Upper lobe of right lung (tissue), 1 donor: ENCODE results near the gene HRH3. TPM values are rescaled to one million over a fixed set of nuclear protein-coding genes. Genes with fewer than 3 reads are reported as not detected.

Source experiments
- ATAC-seq: fragments of 200-7000 bp; cut with Tn5 transposase; one replicate; pipeline ENCODE4 v1.9.1; 2020; ENCODE audit warnings: mild to moderate bottlenecking, moderate library complexity
- DNase-seq: peaks from one replicate; pipeline ENCODE4 v3.0.0-alpha.2; 2020
- H3K27ac ChIP-seq: fragments of 200-600 bp; one replicate; pipeline ENCODE4 v1.8.0; 2022
- H3K27me3 ChIP-seq: fragments of 200-600 bp; one replicate; pipeline ENCODE4 v1.8.0; 2022; ENCODE audit warnings: mild to moderate bottlenecking
- H3K36me3 ChIP-seq: fragments of 200-600 bp; one replicate; pipeline ENCODE4 v1.8.0; 2022
- H3K4me1 ChIP-seq: fragments of 200-600 bp; one replicate; pipeline ENCODE4 v1.8.0; 2022
- H3K4me3 ChIP-seq: fragments of 200-600 bp; one replicate; pipeline ENCODE4 v1.8.0; 2022; ENCODE audit warnings: mild to moderate bottlenecking
- H3K9me3 ChIP-seq: fragments of 200-600 bp; one replicate; pipeline ENCODE4 v1.8.0; 2022
- intact Hi-C: fragments of 100-400 bp; cut with DNase I; formaldehyde crosslinking; loops from one replicate; pipeline ENCODE4 v1.11.0; 2022
- total RNA-seq: library from RNA; stranded (reverse); fragmentation: NEBNext Ultra II Directional; extraction: Animal tissue kit (Norgen Biotek cat#: 25700); gene quantifications from one replicate; pipeline ENCODE4 v1.2.1, GENCODE V29; 2021
- TF ChIP-seq, protein P1 (sequence below): fragments of 200-600 bp; IDR thresholded peaks from one replicate; pipeline ENCODE4 v1.8.0; 2022; ENCODE audit warnings: antibody characterized with exemption
- donor health status: DM: no; HTN: yes; CAD: no; lungs with severe emphysema.

Gene HRH3
- total RNA-seq, 1 donor from 2014 or later = not detected

DNA sequence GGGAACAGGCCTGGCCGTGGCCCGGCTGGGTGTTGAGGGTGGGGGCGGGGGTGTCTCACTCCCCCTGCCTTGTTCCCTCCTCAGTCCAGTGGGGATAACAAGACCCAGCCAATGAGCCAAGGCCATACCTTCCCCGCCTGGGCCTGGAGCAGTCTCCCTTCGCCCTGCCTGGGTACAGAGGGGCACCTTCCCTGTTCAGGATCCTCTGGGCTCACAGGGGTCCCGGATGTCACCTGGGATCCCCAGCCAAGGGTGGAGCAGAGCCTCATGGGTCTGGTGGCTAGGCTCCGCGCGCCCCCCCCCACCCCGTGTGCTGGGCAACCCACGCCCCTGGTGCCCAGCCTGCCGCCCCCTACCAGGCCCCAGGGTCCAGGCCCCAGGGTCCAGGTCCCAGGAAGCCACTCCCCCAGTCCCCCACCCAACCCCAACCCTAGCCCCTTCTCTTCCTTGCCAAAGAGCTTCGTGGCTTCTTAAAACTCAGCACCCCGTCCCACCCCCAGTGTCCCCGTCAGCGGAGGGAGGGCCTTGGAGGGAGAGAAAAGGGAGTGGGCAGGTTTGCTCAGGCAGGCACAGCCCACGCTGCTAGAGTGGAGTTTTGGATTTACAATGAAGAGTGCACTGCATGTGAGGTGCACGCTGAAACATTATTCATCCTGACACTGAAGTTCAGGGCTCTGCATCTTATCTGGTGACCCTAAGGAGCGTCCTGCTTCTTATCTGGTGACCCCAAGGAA lies 11.8 kb downstream of the HRH3 start:
- H3K27ac ChIP-seq = no peak overlapping the region
- ATAC-seq (no peak), DNase-seq (no peak)
- no peaks in the 10 kb centered on the region for H3K4me1 ChIP-seq
- H3K9me3 ChIP-seq = no peaks in the 10 kb centered on the region
- no peak overlapping the region for H3K4me3 ChIP-seq
- H3K27me3 ChIP-seq = peaks cover 21% of the 10 kb centered on the region
- intact Hi-C loops = no loop called here
- peaks cover under 1% of the 10 kb centered on the region for H3K36me3 ChIP-seq
- TF ChIP-seq, protein P1, sequence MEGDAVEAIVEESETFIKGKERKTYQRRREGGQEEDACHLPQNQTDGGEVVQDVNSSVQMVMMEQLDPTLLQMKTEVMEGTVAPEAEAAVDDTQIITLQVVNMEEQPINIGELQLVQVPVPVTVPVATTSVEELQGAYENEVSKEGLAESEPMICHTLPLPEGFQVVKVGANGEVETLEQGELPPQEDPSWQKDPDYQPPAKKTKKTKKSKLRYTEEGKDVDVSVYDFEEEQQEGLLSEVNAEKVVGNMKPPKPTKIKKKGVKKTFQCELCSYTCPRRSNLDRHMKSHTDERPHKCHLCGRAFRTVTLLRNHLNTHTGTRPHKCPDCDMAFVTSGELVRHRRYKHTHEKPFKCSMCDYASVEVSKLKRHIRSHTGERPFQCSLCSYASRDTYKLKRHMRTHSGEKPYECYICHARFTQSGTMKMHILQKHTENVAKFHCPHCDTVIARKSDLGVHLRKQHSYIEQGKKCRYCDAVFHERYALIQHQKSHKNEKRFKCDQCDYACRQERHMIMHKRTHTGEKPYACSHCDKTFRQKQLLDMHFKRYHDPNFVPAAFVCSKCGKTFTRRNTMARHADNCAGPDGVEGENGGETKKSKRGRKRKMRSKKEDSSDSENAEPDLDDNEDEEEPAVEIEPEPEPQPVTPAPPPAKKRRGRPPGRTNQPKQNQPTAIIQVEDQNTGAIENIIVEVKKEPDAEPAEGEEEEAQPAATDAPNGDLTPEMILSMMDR = no peak

- no peak for ATAC-seq
- TF ChIP-seq, protein P1 = no peak
- DNase-seq = no peak
Measured at GRCh38 chr20:62206388-62206775, 13.7 kb downstream of the HRH3 start.

GRCh38 chr20:62205618-62206387 lies 14.3 kb downstream of the HRH3 start:
- intact Hi-C loops = no loop called here
- no peak overlapping the region for H3K27ac ChIP-seq
- peaks cover 7% of the 10 kb centered on the region for H3K27me3 ChIP-seq
- TF ChIP-seq, protein P1 = no peak
- DNase-seq = no peak
- peaks cover 23% of the 10 kb centered on the region for H3K36me3 ChIP-seq
- no peak overlapping the region for H3K4me3 ChIP-seq
- no peaks in the 10 kb centered on the region for H3K9me3 ChIP-seq
- no peak for ATAC-seq
- no peaks in the 10 kb centered on the region for H3K4me1 ChIP-seq

More at GRCh38 chr20:62206388-62206775, 13.7 kb downstream of the HRH3 start:
- Histone ChIP-seq H3K4me1 (no peaks in the 10 kb centered on the region), H3K9me3 (no peaks in the 10 kb centered on the region), H3K27ac (no peak overlapping the region), H3K4me3 (no peak overlapping the region), H3K36me3 (peaks cover 17% of the 10 kb centered on the region), H3K27me3 (peaks cover 13% of the 10 kb centered on the region)
- intact Hi-C loops = no loop called here

DNA sequence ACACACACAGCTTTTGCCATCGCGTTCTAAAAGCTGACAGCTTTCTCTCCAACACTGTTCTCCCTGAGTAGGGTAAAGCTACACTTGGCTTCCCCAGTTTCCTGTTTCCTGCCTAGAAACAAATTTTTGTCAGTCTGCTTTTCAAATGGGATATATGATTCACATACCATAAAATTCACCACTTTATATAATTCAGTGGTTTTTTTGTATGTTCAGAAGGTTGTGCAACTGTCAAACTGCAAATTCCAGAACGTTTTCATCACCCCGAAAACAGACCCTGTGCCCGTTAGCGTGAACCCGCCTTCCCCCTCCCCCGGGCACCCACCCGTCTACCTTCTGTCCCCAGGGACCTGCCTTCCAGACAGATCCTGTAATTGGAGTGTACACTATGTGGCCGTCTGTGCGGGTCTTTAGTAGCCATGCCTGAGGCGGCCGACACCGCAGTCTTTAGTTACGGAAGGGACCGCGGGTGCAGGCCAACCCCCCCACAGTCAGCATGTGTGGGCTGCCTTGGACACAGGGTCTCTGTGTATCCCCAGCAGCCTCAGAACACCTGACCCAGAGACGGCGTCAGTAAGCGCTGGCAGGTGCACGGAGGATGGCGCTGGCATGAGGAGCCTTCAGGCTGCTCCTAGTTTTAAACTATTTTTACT lies 16.6 kb downstream of the HRH3 start:
- intact Hi-C loops = no loop called here
- Histone ChIP-seq H3K9me3 (no peaks in the 10 kb centered on the region), H3K27me3 (no peaks in the 10 kb centered on the region), H3K27ac (no peak overlapping the region), H3K36me3 (peaks cover 46% of the 10 kb centered on the region), H3K4me3 (no peak overlapping the region), H3K4me1 (no peaks in the 10 kb centered on the region)
- ATAC-seq = no peak
- no peak for DNase-seq
- TF ChIP-seq, protein P1 = no peak

DNA sequence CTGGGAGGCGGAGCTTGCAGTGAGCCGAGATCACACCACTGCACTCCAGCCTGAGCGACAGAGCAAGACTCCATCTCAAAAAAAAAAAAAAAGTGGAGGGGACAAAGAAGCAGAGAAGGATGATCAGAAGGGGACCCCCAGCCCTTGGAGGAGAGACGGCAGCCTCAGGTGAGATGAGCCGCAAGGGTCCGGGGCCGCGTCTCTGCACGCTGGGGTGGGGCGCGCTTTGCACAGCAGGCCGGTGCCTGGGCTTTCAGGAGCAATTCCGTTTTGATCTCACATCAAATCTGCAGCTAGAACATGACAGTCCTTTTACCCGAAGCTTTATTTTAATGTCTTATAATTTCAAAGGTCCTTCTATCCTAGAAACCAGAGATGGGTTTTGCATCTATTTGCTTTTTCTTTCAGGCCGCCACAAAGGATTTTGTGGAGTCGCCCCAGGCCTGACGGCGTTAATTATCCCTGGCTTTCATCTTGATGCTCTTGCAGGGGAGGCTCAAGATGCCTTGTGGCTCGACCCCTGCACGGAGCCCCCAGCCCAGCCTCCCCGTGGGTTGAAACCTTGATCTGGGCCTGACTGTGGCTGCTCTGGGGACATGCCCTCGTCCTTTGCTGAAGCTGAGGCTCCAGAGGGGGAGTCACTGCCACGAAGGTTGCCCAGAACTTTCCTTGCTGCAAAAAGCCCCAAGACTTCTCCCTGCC lies 17.3 kb downstream of the HRH3 start:
- Histone ChIP-seq H3K4me3 (no peak overlapping the region), H3K27me3 (no peaks in the 10 kb centered on the region), H3K36me3 (peaks cover 53% of the 10 kb centered on the region), H3K4me1 (no peaks in the 10 kb centered on the region), H3K9me3 (no peaks in the 10 kb centered on the region), H3K27ac (no peak overlapping the region)
- ATAC-seq = no peak
- TF ChIP-seq, protein P1 = no peak
- intact Hi-C loops = no loop called here
- DNase-seq = no peak
